HCT116 (cell line): ENCODE data around the gene CRIP2. TPM values are rescaled to one million over a fixed set of nuclear protein-coding genes. Genes with fewer than 3 reads are reported as not detected.

ENCODE experiments used
- ATAC-seq: fragments of 200-7000 bp; cut with Tn5 transposase; 2 replicates; pipeline ENCODE4 v1.9.1; 2020; ENCODE audit warnings: mild to moderate bottlenecking, moderate library complexity
- BruUV-seq: library from RNA; stranded (reverse); fragments of 400-500 nt; replicated peaks from 2 replicates; lab custom pipeline; 2021; lab: Mats Ljungman, UMichigan
- CTCF ChIA-PET: fragments of 300-600 bp; sonication (Branson Sonifier 250); formaldehyde crosslinking; loops from one replicate; lab custom pipeline; 2021; ENCODE audit warnings: antibody characterized with exemption; lab: Charles Lee
- POLR2A ChIA-PET: fragments of 300-600, 350-600 bp; sonication (Branson Sonifier 250); formaldehyde crosslinking; loops from one replicate; lab custom pipeline; 2021; ENCODE audit warnings: antibody characterized with exemption; lab: Charles Lee
- RAD21 ChIA-PET, 2 experiments: fragments of 300-600 bp; sonication (Branson Sonifier 250); formaldehyde crosslinking; loops; one replicate each; lab custom pipeline; 2023; ENCODE audit warnings: low total read pairs in 2 of 2; ENCODE audit not compliant: uncharacterized antibody in 2 of 2, unreplicated experiment in 2 of 2, low non-redundant PET in 1 of 2; lab: Charles Lee
- DNase-seq: peaks from one replicate; pipeline ENCODE4 v3.0.0-alpha.2; 2010; ENCODE audit warnings: low read depth, low spot score
- H2AFZ ChIP-seq: fragments of 200-600 bp; shearing (Covaris generic), sonication (generic); 2 replicates; pipeline ENCODE4 v1.6.1; 2017; ENCODE audit warnings: low read depth, mixed run types, mixed read lengths, antibody characterized with exemption, low read length; ENCODE audit not compliant: poor library complexity, severe bottlenecking
- H3K27ac ChIP-seq: 2 replicates; pipeline ENCODE4 v1.5.1; 2012; ENCODE audit warnings: low read depth, low read length
- H3K27me3 ChIP-seq: fragments of 200-600 bp; sonication (generic); 2 replicates; pipeline ENCODE4 v1.6.1; 2016; ENCODE audit warnings: mixed run types, low read length, mixed read lengths; ENCODE audit not compliant: insufficient read depth
- H3K36me3 ChIP-seq, 2 experiments: fragments of 200-500 bp in 1 of 2; fragments of 200-600 bp in 1 of 2; sonication (Bioruptor generic) in 1 of 2; sonication (generic) in 1 of 2; 2 replicates each; pipeline versions ENCODE4 v1.5.1 to v1.6.1; 2014 to 2016; ENCODE audit warnings: low read length in 2 of 2, inconsistent platforms in 1 of 2, mixed read lengths in 1 of 2, mixed run types in 1 of 2; ENCODE audit not compliant: insufficient read depth in 2 of 2, control insufficient read depth in 1 of 2
- H3K4me1 ChIP-seq, 2 experiments: fragments of 200-600 bp in 1 of 2; sonication (generic) in 1 of 2; 2 replicates each; pipeline versions ENCODE4 v1.5.1 to v1.6.1; 2012 to 2017; ENCODE audit warnings: low read length in 2 of 2, inconsistent platforms in 1 of 2, mild to moderate bottlenecking in 1 of 2, mixed read lengths in 1 of 2, mixed run types in 1 of 2, moderate library complexity in 1 of 2; ENCODE audit not compliant: insufficient read depth in 2 of 2, control insufficient read depth in 1 of 2
- H3K4me2 ChIP-seq: fragments of 200-600 bp; sonication (generic); 2 replicates; pipeline ENCODE4 v1.6.1; 2017; ENCODE audit warnings: mixed run types, low read length, mixed read lengths
- H3K4me3 ChIP-seq, 2 experiments: fragments of 200-600 bp in 1 of 2; sonication (generic) in 1 of 2; replicated peaks in 1 of 2; 2 replicates each; pipeline ENCODE4 v1.5.1; 2011 to 2016; ENCODE audit warnings: low read length in 2 of 2, control low read depth in 1 of 2, low read depth in 1 of 2, mild to moderate bottlenecking in 1 of 2, mixed read lengths in 1 of 2, mixed run types in 1 of 2
- H3K79me2 ChIP-seq: fragments of 200-600 bp; sonication (generic); 2 replicates; pipeline ENCODE4 v1.6.1; 2017; ENCODE audit warnings: mild to moderate bottlenecking, mixed run types, low read length, moderate library complexity, mixed read lengths; ENCODE audit not compliant: insufficient read depth
- H3K9ac ChIP-seq: fragments of 200-600 bp; sonication (generic); 2 replicates; pipeline ENCODE4 v1.6.1; 2016; ENCODE audit warnings: low read length, mixed read lengths
- H3K9me2 ChIP-seq: fragments of 200-600 bp; sonication (generic), shearing (Covaris generic); 2 replicates; pipeline ENCODE4 v1.6.1; 2017; ENCODE audit warnings: mixed run types, mild to moderate bottlenecking, moderate library complexity; ENCODE audit not compliant: insufficient read depth
- H3K9me3 ChIP-seq, 2 experiments: fragments of 200-500 bp in 1 of 2; fragments of 200-600 bp in 1 of 2; sonication (Bioruptor generic) in 1 of 2; sonication (generic) in 1 of 2; 2 replicates each; pipeline ENCODE4 v1.6.1; 2014 to 2017; ENCODE audit warnings: low read length in 2 of 2, mixed read lengths in 2 of 2, inconsistent platforms in 1 of 2, low read depth in 1 of 2, mild to moderate bottlenecking in 1 of 2, mixed run types in 1 of 2, moderate library complexity in 1 of 2; ENCODE audit not compliant: control insufficient read depth in 1 of 2, insufficient read depth in 1 of 2
- H4K20me1 ChIP-seq: fragments of 200-600 bp; sonication (generic), shearing (Covaris generic); 2 replicates; pipeline ENCODE4 v1.6.1; 2017; ENCODE audit warnings: mixed run types, mild to moderate bottlenecking, moderate library complexity; ENCODE audit not compliant: insufficient read depth
- CBX3 ChIP-seq: IDR thresholded peaks from 2 replicates; pipeline ENCODE4 v1.6.1; 2012; ENCODE audit warnings: low read depth
- EGR1 ChIP-seq: IDR thresholded peaks from 2 replicates; pipeline ENCODE4 v1.6.1; 2012; ENCODE audit warnings: low read depth
- ELF1 ChIP-seq: IDR thresholded peaks from 2 replicates; pipeline ENCODE4 v1.6.1; 2012; ENCODE audit warnings: low read depth, borderline replicate concordance
- FOSL1 ChIP-seq: IDR thresholded peaks from 2 replicates; pipeline ENCODE4 v1.6.1; 2012; ENCODE audit warnings: low read depth
- JUND ChIP-seq: IDR thresholded peaks from 2 replicates; pipeline ENCODE4 v1.6.1; 2012
- POLR2A ChIP-seq: IDR thresholded peaks from 2 replicates; pipeline ENCODE4 v1.7.0; 2011; ENCODE audit warnings: borderline replicate concordance; ENCODE audit not compliant: insufficient read depth, insufficient read length; ENCODE audit errors: extremely low read depth
- SIN3A ChIP-seq: IDR thresholded peaks from 2 replicates; pipeline ENCODE4 v1.6.1; 2012; ENCODE audit warnings: low read depth
- SP1 ChIP-seq: IDR thresholded peaks from 2 replicates; pipeline ENCODE4 v1.6.1; 2012; ENCODE audit warnings: low read depth
- SRF ChIP-seq: IDR thresholded peaks from 2 replicates; pipeline ENCODE4 v1.6.1; 2012; ENCODE audit warnings: low read depth
- TCF7L2 ChIP-seq: IDR thresholded peaks from 2 replicates; pipeline ENCODE4 v1.7.0; 2011; ENCODE audit warnings: borderline replicate concordance, inconsistent platforms; ENCODE audit not compliant: insufficient read depth, insufficient read length; ENCODE audit errors: extremely low read depth
- ZFX ChIP-seq: fragments of 450-650 bp; IDR thresholded peaks from 2 replicates; pipeline ENCODE4 v1.6.1; 2017
- ZNF274 ChIP-seq: fragments of 200-500 bp; sonication (Bioruptor generic); IDR thresholded peaks from 2 replicates; pipeline ENCODE4 v1.6.1; 2014; ENCODE audit warnings: mild to moderate bottlenecking, low read depth, low read length, inconsistent platforms
- intact Hi-C: fragments of 100-400 bp; cut with micrococcal nuclease; formaldehyde crosslinking; loops from 2 replicates; pipeline ENCODE4 v1.10.0; 2022
- total RNA-seq: library from RNA; stranded (reverse); gene quantifications from one replicate; pipeline ENCODE4 v1.2.1, GENCODE V29; 2021; ENCODE audit not compliant: unreplicated experiment
- TF ChIP-seq, protein P1 (sequence below): IDR thresholded peaks from 2 replicates; pipeline ENCODE4 v1.6.1; 2011; ENCODE audit warnings: mild to moderate bottlenecking, low read length, moderate library complexity; ENCODE audit not compliant: insufficient replicate concordance; ENCODE audit errors: extremely low read depth
- TF ChIP-seq, protein P2 (sequence below): IDR thresholded peaks from 2 replicates; pipeline ENCODE4 v1.6.1; 2012
- TF ChIP-seq, protein P3 (sequence below): IDR thresholded peaks from 2 replicates; pipeline ENCODE4 v1.6.1; 2012
- TF ChIP-seq, protein P4 (sequence below), 3 experiments: fragments of 200-600 bp in 1 of 3; sonication (generic) in 1 of 3; IDR thresholded peaks in 2 of 3; conservative IDR thresholded peaks in 1 of 3; 2 replicates each; pipeline ENCODE4 v1.5.1; 2012 to 2017; ENCODE audit warnings: low read depth in 2 of 3, low read length in 2 of 3, antibody characterized with exemption in 1 of 3, borderline replicate concordance in 1 of 3, control low read depth in 1 of 3, mild to moderate bottlenecking in 1 of 3, mixed read lengths in 1 of 3, mixed run types in 1 of 3, moderate library complexity in 1 of 3; ENCODE audit not compliant: insufficient read depth in 1 of 3

Gene CRIP2
- total RNA-seq, 1 experiment from 2014 or later = 31.1 TPM

DNA sequence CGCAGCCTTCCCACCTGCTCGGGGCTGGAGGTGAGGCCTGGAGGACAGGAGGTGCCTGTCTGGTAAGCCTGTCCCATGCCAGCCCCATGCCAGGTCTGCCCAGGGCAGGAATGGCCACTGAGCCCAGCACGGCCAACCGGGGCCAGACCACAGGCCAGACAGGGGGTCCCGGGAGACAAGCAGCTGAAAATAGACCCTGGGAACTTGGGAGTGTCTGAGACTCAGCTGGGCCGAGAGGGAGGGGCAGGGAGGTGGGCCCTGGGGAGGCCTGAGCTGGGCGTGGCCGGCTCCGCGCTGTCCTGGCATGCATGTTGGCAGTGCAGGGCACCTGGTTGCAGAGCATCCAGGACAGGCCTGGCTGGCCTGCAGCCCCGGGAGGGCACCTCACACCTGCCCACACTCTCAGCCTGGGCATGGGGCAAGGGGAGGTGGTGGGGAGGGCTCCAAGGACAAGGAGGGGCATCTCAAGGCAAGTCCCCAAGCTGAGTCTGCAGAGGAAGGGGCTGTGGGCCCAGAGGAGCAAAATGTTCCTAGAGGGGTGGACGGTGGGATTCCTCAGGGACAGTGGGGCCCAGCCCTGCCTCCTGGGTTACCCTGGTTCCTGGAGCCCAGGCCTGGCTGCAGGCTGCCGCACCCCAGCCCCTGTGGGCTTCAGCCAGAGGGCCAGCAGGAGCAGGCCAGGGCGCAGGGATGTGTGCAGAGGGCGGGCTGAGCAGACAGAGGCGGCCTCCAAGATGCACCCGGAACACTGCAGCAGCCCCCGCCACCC lies 8.9 kb downstream of the CRIP2 start:
- POLR2A ChIA-PET = no interaction called here
- no peak for ATAC-seq
- H3K79me2 ChIP-seq = peaks cover 5% of the 10 kb centered on the region; the same call in 1 of the 2 replicates
- TF ChIP-seq, protein P1, sequence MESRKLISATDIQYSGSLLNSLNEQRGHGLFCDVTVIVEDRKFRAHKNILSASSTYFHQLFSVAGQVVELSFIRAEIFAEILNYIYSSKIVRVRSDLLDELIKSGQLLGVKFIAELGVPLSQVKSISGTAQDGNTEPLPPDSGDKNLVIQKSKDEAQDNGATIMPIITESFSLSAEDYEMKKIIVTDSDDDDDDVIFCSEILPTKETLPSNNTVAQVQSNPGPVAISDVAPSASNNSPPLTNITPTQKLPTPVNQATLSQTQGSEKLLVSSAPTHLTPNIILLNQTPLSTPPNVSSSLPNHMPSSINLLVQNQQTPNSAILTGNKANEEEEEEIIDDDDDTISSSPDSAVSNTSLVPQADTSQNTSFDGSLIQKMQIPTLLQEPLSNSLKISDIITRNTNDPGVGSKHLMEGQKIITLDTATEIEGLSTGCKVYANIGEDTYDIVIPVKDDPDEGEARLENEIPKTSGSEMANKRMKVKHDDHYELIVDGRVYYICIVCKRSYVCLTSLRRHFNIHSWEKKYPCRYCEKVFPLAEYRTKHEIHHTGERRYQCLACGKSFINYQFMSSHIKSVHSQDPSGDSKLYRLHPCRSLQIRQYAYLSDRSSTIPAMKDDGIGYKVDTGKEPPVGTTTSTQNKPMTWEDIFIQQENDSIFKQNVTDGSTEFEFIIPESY = no peak
- TF ChIP-seq CBX3 (no peak), FOSL1 (no peak), EGR1 (no peak), ZFX (no peak), ELF1 (no peak), JUND (no peak), ZNF274 (no peak), SIN3A (no peak), SP1 (no peak), SRF (no peak), POLR2A (no peak), TCF7L2 (no peak)
- TF ChIP-seq, protein P2, sequence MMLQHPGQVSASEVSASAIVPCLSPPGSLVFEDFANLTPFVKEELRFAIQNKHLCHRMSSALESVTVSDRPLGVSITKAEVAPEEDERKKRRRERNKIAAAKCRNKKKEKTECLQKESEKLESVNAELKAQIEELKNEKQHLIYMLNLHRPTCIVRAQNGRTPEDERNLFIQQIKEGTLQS = no peak
- TF ChIP-seq, protein P3, sequence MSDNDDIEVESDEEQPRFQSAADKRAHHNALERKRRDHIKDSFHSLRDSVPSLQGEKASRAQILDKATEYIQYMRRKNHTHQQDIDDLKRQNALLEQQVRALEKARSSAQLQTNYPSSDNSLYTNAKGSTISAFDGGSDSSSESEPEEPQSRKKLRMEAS = no peak
- TF ChIP-seq, protein P4, sequence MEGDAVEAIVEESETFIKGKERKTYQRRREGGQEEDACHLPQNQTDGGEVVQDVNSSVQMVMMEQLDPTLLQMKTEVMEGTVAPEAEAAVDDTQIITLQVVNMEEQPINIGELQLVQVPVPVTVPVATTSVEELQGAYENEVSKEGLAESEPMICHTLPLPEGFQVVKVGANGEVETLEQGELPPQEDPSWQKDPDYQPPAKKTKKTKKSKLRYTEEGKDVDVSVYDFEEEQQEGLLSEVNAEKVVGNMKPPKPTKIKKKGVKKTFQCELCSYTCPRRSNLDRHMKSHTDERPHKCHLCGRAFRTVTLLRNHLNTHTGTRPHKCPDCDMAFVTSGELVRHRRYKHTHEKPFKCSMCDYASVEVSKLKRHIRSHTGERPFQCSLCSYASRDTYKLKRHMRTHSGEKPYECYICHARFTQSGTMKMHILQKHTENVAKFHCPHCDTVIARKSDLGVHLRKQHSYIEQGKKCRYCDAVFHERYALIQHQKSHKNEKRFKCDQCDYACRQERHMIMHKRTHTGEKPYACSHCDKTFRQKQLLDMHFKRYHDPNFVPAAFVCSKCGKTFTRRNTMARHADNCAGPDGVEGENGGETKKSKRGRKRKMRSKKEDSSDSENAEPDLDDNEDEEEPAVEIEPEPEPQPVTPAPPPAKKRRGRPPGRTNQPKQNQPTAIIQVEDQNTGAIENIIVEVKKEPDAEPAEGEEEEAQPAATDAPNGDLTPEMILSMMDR (IDR thresholded peaks at IDR 0.05 in 2 of 3, conservative IDR thresholded peaks at IDR 0.05 in 1 of 3; ENCODE audit: borderline replicate concordance in 1 of 3, insufficient read depth in 1 of 3, low read depth in 2 of 3, low read length in 2 of 3) = no peak
- CTCF ChIA-PET = no interaction called here
- RAD21 ChIA-PET = no interaction called here
- H3K4me1 ChIP-seq = peaks cover 28 to 81% of the 10 kb centered on the region in 2 experiments
- no peaks in the 10 kb centered on the region for H3K9me3 ChIP-seq
- H3K27me3 ChIP-seq = no peaks in the 10 kb centered on the region
- no TSS peak for BruUV-seq
- no peak overlapping the region; the same call in 1 of the 2 replicates for H3K27ac ChIP-seq
- H4K20me1 ChIP-seq = no peaks in the 10 kb centered on the region
- H2AFZ ChIP-seq = no peak overlapping the region
- no peak for DNase-seq
- intact Hi-C loops = no loop called here
- no peaks in the 10 kb centered on the region for H3K9me2 ChIP-seq
- H3K9ac ChIP-seq = peak overlapping the region; percentile 99; the same call in 1 of the 2 replicates
- no peak overlapping the region for H3K4me3 ChIP-seq
- H3K4me2 ChIP-seq = peak overlapping the region; percentile 23; the same call in 1 of the 2 replicates
- H3K36me3 ChIP-seq = no peaks in the 10 kb centered on the region
